Measurements from ENCODE around the gene TRMT1.

GRCh38 chr19:13069415-13070359 is 46.9 kb downstream of the TRMT1 start:
- TF ChIP-seq CTCF (IDR thresholded peaks at IDR 0.05; ENCODE audit: borderline replicate concordance, extremely low read depth, low read length, poor library complexity, severe bottlenecking) (no peak), EZH2 (IDR thresholded peaks at IDR 0.05; ENCODE audit: borderline replicate concordance, low read depth, low read length, severe bottlenecking) (no peak)

Measured in DND-41 (cell line).